IPS DF 19.7 (cell line): ENCODE measurements around the gene GRIP2.
A peak's percentile ranks its signal among the peaks of the same experiment; 100 is the strongest.

ENCODE experiments used
- DNase-seq: peaks from one replicate; pipeline ENCODE4 v3.0.0-alpha.2; 2013; ENCODE audit warnings: low read depth, low spot score

Gene GRIP2

GRCh38 chr3:14506626-14507304 is 33.4 kb downstream of the GRIP2 start:
- no peak for DNase-seq

- no peak for DNase-seq
These were observed 34.2 kb downstream of the GRIP2 start for GRCh38 chr3:14505803-14506500.

- DNase-seq: no peak
These were observed 34.9 kb downstream of the GRIP2 start for GRCh38 chr3:14505001-14505802.

DNA sequence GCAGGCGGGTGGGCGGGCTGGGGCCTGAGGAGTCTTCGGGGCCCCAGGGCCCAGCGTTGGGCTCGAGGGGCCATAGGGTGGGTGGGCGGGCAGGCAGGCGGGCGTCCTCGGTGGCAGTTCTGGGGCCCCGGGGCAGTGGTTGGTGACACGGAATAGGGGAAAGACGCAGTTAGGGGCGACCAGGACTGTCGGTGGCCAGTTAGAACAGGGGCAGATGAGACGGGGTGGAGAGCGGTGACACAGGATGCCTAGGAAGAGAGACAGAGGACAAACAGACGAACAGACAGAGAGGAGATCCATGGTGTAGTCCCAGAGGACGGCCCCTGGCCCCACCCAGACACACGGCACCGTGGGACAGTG is 36.5 kb downstream of the GRIP2 start:
- no peak for DNase-seq

GRCh38 chr3:14503033-14503705 is 37.0 kb downstream of the GRIP2 start:
- no peak for DNase-seq

- DNase-seq: no peak
These were observed 37.7 kb downstream of the GRIP2 start for GRCh38 chr3:14502472-14502871.

GRCh38 chr3:14497321-14497720 is 42.8 kb downstream of the GRIP2 start:
- DNase-seq: peak; percentile 30

GRCh38 chr3:14496351-14496750 is 43.8 kb downstream of the GRIP2 start:
- DNase-seq: no peak

DNA sequence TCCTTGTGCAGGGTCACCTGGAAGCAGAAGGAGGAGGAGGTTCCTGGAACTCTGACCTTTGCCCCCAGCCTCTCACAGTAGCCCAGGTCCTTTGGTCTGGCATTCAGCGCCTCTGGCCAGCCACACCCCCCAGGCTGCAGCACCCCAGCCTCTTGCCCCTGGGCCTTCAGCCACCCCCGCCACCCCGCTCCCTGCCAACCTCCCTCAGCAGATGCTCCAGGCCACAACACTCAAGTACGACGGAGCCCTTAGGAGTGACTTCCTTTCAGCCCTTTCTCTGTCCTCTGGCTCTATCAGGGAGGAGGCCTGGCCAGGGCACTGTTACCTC is 45.2 kb downstream of the GRIP2 start:
- DNase-seq: no peak

DNA sequence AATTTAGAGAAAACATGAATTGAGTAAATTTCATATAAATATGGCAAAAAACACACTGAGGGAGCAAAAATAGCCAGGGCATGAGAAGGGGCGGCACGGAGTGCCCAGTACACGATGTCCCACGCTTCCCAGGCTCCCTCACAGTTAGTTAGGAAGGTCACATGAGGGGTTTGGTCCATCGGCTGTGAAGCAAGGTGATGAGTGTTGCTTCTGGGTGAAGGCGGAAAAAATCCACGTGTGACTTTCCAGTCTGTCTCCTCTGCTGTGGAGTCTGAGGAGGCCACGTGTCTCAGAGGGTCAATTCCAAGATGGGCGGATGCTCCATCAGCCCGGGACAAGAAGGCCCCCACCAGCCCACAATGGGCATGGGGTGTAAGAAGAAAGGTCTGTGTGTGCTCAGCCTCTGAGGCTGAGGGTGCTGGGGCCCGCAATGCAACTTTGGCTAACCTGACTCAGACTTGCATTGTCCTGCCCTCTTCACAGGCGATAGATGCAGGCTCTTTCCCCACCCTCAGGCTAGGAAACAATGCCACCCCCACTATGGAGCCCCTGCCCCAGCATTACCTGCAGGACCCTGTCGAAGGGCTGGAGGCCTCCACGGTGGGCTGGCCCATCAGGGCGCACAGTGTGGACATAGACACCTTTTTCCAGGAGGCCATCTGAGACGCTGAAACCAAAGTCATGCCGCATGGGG is 45.7 kb downstream of the GRIP2 start:
- DNase-seq: no peak

DNA sequence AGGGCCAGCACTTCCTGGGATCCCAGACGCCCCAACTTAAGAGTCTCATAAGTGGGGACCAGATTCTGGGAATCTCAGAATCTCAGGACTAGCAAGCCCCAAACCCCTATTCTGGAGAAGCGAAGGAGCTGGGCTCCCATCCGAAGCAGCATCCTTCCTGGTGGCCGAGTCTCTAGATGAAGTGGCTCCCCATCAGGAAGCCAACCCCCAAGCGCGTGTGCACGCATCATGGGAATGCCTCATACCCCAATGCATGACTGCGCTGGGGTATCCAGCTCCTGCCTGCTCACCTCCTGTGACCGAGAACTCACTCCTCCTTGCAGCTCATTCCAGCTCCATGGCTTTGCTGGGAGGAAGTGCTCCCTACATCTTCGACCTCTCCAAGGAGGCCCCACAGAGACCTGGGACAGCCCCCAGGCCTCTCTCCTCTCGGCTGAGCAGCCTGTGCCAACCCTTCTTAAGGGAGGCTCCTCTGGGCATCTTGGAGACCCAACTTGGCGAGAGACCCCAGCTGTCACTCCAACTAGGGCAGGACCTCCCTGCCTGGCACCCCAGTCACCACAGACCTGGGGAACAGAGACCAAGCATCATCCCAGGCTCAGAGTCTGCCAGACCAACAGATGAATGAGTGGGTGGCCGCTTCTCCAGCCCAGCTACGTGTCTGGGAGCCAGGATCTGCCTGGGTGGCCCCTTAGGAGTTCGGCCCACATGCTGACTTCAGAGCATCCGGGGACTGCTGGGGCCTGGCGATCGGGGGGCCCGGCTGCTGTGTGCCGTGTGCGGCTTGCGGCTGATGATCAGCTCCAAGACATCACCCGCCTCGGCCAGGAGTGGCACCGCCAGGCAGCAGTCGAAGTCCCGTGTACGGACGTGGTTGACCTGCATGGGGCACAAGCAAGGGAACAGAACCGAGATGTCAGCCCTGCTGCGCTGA is 46.9 kb downstream of the GRIP2 start:
- no peak for DNase-seq

GRCh38 chr3:14491396-14492190 is 48.5 kb downstream of the GRIP2 start:
- DNase-seq: no peak

GRCh38 chr3:14490831-14491230 is 49.3 kb downstream of the GRIP2 start:
- no peak for DNase-seq

DNA sequence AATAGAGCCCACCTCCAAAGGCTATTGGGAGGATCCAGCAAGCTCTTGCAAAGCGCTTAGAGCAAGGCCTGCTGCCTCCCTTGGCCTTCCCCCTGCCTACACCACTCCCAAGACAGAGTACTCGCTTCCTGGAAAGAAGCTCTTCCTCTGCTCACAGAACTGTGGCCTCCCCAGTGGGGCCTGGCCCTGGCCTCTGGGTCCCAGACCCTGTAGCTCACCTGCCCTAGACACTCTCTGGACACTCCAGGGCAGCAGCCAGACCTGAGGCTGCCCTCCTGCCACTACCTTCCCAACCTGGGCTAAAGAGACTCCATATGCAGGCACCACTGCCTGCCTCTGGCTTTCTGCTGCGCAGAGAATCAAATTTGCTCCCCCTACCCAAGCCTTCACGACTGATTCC is 49.9 kb downstream of the GRIP2 start:
- DNase-seq: no peak

- DNase-seq: no peak
These were observed 50.5 kb downstream of the GRIP2 start for GRCh38 chr3:14489641-14490040.

GRCh38 chr3:14488286-14489041 is 51.7 kb downstream of the GRIP2 start:
- no peak for DNase-seq

DNA sequence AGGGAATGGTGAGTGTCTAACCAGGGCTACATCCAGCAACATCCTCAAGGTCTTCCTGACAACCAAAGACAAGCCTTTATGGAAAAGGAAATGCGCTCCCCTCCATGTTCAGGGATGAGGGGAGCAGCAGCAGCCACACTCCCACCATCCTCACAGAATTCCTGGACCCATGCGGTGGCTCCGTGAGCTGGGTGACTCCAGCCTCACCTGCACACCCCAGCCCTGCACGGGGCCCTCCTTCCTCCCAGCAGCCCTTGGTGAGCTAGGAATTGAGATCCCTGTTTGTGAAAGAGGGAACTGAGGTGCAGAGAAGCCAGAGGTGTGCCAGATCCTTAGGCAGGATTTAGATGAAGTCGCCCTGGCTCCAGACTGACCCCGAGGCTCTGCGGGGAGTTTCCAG is 52.3 kb downstream of the GRIP2 start:
- DNase-seq: no peak

DNA sequence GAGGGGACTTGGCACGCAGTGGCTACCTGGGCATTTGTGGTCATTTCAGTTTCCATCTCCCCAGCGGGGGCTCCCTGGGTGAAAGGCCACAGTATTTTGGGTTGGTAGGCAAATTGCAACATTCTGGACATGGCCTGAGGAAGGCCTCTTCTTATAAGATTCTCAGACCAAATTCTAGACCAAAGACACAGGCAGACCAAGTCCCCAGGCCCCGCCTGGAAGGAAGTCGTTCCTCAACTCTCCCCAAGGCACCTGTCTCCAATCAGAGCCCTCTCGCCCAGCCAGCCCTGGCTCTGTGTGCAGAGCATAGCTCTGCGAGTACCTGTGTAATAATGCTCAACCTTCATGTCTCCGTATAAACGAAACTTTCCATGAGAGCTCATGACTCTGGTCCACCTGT is 53.1 kb downstream of the GRIP2 start:
- DNase-seq: no peak

DNA sequence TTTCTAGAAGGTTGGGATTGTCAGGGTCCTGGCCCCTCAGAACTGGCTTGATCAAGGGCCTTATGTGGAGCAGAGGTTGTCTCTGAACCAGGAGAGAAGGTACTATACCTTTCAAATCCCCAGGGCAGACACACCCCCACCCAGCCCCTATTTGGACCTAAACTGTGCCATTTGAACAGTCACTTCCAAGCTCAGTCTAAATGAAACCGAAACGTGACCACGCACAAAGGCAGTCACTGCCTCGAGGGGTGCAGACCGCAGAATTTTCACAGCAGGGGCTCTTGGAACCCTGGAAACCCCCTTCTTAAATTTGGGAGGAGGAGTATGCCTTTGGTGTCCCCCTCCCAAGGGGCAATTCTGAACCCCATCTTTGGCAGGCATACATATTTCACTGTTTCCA is 53.7 kb downstream of the GRIP2 start:
- no peak for DNase-seq
